B cell (primary cell): ENCODE data around the gene NTRK3. TPM values are rescaled to one million over a fixed set of nuclear protein-coding genes. Genes with fewer than 3 reads are reported as not detected.

Experiments used
- ATAC-seq: fragments of 200-7000 bp; cut with Tn5 transposase; one replicate; pipeline ENCODE4 v1.10.0; 2021; ENCODE audit warnings: low read depth, mild to moderate bottlenecking, moderate number of reproducible peaks, moderate library complexity
- CTCF ChIA-PET: fragments of 350-600 bp; sonication (Branson Sonifier 250); formaldehyde crosslinking; loops from one replicate; lab custom pipeline; 2021; ENCODE audit warnings: antibody characterized with exemption, inconsistent platforms; lab: Charles Lee
- POLR2A ChIA-PET: fragments of 350-600 bp; sonication (Branson Sonifier 250); formaldehyde crosslinking; loops from one replicate; lab custom pipeline; 2021; ENCODE audit warnings: antibody characterized with exemption; lab: Charles Lee
- DNase-seq: peaks from one replicate; pipeline ENCODE4 v3.0.0; 2013
- H2AFZ ChIP-seq: 2 replicates; pipeline ENCODE4 v1.6.1; 2012; ENCODE audit warnings: mild to moderate bottlenecking, low read depth, low read length; ENCODE audit not compliant: insufficient read depth, poor library complexity, severe bottlenecking
- H3K27ac ChIP-seq, 2 donors: 1 replicate in 1 of 2; 2 replicates in 1 of 2; pipeline ENCODE4 v1.5.1; 2012 to 2013; ENCODE audit warnings: low read length in 2 of 2, mild to moderate bottlenecking in 2 of 2, moderate library complexity in 1 of 2
- H3K27me3 ChIP-seq, 4 experiments: fragments of 200-600 bp in 1 of 4; sonication (generic) in 1 of 4; replicated peaks in 1 of 4; 1 replicate in 2 of 4; 2 replicates in 2 of 4; pipeline versions ENCODE4 v1.6.1 to v1.7.0; 2013 to 2016; ENCODE audit warnings: low read length in 3 of 4, mild to moderate bottlenecking in 2 of 4, mixed read lengths in 1 of 4, moderate library complexity in 1 of 4; ENCODE audit not compliant: insufficient read depth in 4 of 4, control insufficient read depth in 3 of 4; ENCODE audit errors: control extremely low read depth in 1 of 4
- H3K36me3 ChIP-seq, 2 experiments: replicated peaks in 1 of 2; 1 replicate in 1 of 2; 2 replicates in 1 of 2; pipeline versions ENCODE4 v1.6.1 to v1.7.1; 2013; ENCODE audit warnings: low read length in 1 of 2; ENCODE audit not compliant: insufficient read depth in 2 of 2, control insufficient read depth in 1 of 2; ENCODE audit errors: control extremely low read depth in 1 of 2, extremely low read depth in 1 of 2
- H3K4me1 ChIP-seq, 2 donors: fragments of 200-600 bp in 1 of 2; sonication (generic) in 1 of 2; 1 replicate in 1 of 2; 2 replicates in 1 of 2; pipeline versions ENCODE4 v1.5.1 to v1.6.1; 2013 to 2017; ENCODE audit warnings: low read length in 2 of 2; ENCODE audit not compliant: control insufficient read depth in 2 of 2, insufficient read depth in 2 of 2
- H3K4me2 ChIP-seq: replicated peaks from 2 replicates; pipeline ENCODE3; 2012; ENCODE audit warnings: mild to moderate bottlenecking, low read depth, low read length; ENCODE audit not compliant: poor library complexity, severe bottlenecking
- H3K4me3 ChIP-seq, 5 experiments: fragments of 200-600 bp in 1 of 5; sonication (generic) in 1 of 5; 1 replicate in 3 of 5; 2 replicates in 2 of 5; pipeline versions ENCODE4 v1.5.1 to v1.7.0; 2011 to 2016; ENCODE audit warnings: low read length in 4 of 5, mild to moderate bottlenecking in 4 of 5, low read depth in 2 of 5, control low read depth in 1 of 5, moderate library complexity in 1 of 5; ENCODE audit not compliant: insufficient read depth in 1 of 5; ENCODE audit errors: control extremely low read depth in 1 of 5, extremely low read depth in 1 of 5
- H3K79me2 ChIP-seq: fragments of 200-600 bp; sonication (generic); one replicate; pipeline ENCODE4 v1.6.0; 2016; ENCODE audit warnings: low read length; ENCODE audit not compliant: control insufficient read depth, insufficient read depth
- H3K9ac ChIP-seq: fragments of 200-600 bp; sonication (generic); 2 replicates; pipeline ENCODE4 v1.6.1; 2017; ENCODE audit warnings: mild to moderate bottlenecking, low read length, moderate library complexity
- H3K9me3 ChIP-seq, 3 donors: one replicate each; pipeline versions ENCODE4 v1.6.1 to v1.7.1; 2013; ENCODE audit warnings: low read length in 2 of 3; ENCODE audit not compliant: control insufficient read depth in 2 of 3, insufficient read depth in 1 of 3; ENCODE audit errors: control extremely low read depth in 1 of 3
- H4K20me1 ChIP-seq: 2 replicates; pipeline ENCODE4 v1.6.0; 2012; ENCODE audit warnings: mild to moderate bottlenecking, low read length; ENCODE audit not compliant: insufficient read depth, control insufficient read depth, poor library complexity, severe bottlenecking
- H3K27ac Mint-ChIP-seq: one replicate; pipeline ENCODE4 v1.8.0; 2021; ENCODE audit warnings: mixed read lengths
- H3K27me3 Mint-ChIP-seq: one replicate; pipeline ENCODE4 v1.8.0; 2021; ENCODE audit warnings: mixed read lengths
- H3K4me1 Mint-ChIP-seq: one replicate; pipeline ENCODE4 v1.8.0; 2021; ENCODE audit warnings: mixed read lengths
- H3K4me3 Mint-ChIP-seq: one replicate; pipeline ENCODE4 v1.8.0; 2021; ENCODE audit warnings: mixed read lengths
- H3K9me3 Mint-ChIP-seq: one replicate; pipeline ENCODE4 v1.8.0; 2022; ENCODE audit warnings: mixed read lengths; ENCODE audit not compliant: insufficient read depth
- EZH2 ChIP-seq: IDR thresholded peaks from 2 replicates; pipeline ENCODE4 v1.6.1; 2012; ENCODE audit warnings: borderline replicate concordance, low read depth, mild to moderate bottlenecking, moderate library complexity, low read length; ENCODE audit not compliant: insufficient read depth, poor library complexity, severe bottlenecking
- WGBS: methylation state at CpG from one replicate; pipeline ENCODE4 v1.1.5; 2013; ENCODE audit warnings: missing lambda C conversion rate; ENCODE audit not compliant: insufficient coverage; 5-methylcytosine and 5-hydroxymethylcytosine counted together
- intact Hi-C: fragments of 100-400 bp; cut with micrococcal nuclease; formaldehyde crosslinking; loops from one replicate; pipeline ENCODE4 v1.10.0; 2022
- polyA plus RNA-seq: library from polyadenylated mRNA; depleted of rRNA; stranded (reverse); fragments of >200 nt; gene quantifications from 2 replicates; pipeline ENCODE4 v1.2.3, GENCODE V29; 2012
- total RNA-seq, 2 donors: library from RNA; stranded (reverse); fragments of 120-200 nt in 1 of 2; gene quantifications; 1 replicate in 1 of 2; 2 replicates in 1 of 2; pipeline versions ENCODE4 v1.2.3 to v1.2.4, GENCODE V29; 2013 to 2022
- TF ChIP-seq, protein P1 (sequence below): fragments of 200-600 bp; IDR thresholded peaks from one replicate; pipeline ENCODE4 v1.8.0; 2022; ENCODE audit warnings: antibody characterized with exemption, mild to moderate bottlenecking

NTRK3 gene
- total and polyA plus RNA-seq, 2 donors (not counting 1 experiment from before 2014, with no cell fraction given): not detected

DNA sequence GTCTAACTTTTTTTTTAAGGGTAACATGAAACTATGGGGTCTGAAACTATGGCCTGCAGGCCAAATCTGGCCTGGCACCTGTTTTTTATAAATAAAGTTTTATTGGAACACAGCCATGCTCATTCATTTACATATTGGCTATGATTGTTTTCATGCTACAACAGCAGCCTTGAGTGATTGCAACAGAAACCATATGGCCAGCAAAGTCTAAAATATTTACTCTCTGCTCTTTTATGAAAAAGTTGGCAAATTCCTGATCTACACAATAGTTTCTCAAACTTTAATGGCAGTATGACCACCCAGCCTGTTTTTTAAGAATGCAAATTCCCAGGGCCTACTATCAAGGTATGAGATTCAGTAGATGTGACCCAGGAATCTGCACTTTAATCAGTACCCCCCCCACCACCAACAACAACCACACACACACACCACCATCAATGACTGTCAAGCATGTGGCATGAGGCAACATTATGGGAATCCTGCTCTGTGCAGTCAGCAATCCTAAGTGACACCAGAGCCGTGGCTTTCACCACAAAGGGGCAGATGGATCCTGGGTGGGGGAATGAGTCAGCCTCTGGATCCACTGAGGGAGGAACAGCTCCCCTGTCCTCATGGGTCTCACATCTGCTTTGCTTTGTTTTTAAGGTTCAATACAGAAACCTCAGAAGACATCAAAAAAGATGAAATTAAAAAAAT is 142.8 kb downstream of the NTRK3 start:
- WGBS: 50% methylated on average over 1 of the region's 1 CpG
- ATAC-seq: no peak
- H3K4me1 ChIP-seq: no peaks in the 10 kb centered on the region
- no peak overlapping the region for H3K27ac Mint-ChIP-seq
- no peaks in the 10 kb centered on the region for H3K36me3 ChIP-seq
- no peak overlapping the region for H3K4me3 Mint-ChIP-seq
- POLR2A ChIA-PET: no interaction called here
- H3K79me2 ChIP-seq: no peaks in the 10 kb centered on the region
- no peak overlapping the region for H3K4me3 ChIP-seq
- H3K9me3 Mint-ChIP-seq: no peaks in the 10 kb centered on the region
- H4K20me1 ChIP-seq: no peaks in the 10 kb centered on the region
- TF ChIP-seq EZH2: no peak
- TF ChIP-seq, protein P1, sequence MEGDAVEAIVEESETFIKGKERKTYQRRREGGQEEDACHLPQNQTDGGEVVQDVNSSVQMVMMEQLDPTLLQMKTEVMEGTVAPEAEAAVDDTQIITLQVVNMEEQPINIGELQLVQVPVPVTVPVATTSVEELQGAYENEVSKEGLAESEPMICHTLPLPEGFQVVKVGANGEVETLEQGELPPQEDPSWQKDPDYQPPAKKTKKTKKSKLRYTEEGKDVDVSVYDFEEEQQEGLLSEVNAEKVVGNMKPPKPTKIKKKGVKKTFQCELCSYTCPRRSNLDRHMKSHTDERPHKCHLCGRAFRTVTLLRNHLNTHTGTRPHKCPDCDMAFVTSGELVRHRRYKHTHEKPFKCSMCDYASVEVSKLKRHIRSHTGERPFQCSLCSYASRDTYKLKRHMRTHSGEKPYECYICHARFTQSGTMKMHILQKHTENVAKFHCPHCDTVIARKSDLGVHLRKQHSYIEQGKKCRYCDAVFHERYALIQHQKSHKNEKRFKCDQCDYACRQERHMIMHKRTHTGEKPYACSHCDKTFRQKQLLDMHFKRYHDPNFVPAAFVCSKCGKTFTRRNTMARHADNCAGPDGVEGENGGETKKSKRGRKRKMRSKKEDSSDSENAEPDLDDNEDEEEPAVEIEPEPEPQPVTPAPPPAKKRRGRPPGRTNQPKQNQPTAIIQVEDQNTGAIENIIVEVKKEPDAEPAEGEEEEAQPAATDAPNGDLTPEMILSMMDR: no peak
- intact Hi-C loops: no loop called here
- H2AFZ ChIP-seq: no peak overlapping the region
- no peaks in the 10 kb centered on the region for H3K27me3 ChIP-seq
- CTCF ChIA-PET: no interaction called here
- peaks cover 4% of the 10 kb centered on the region for H3K27me3 Mint-ChIP-seq
- peaks cover 0 to 9% (median 0%) of the 10 kb centered on the region in 3 donors for H3K9me3 ChIP-seq
- H3K27ac ChIP-seq: no peak overlapping the region
- no peak for DNase-seq
- no peak overlapping the region for H3K9ac ChIP-seq
- H3K4me2 ChIP-seq: no peak overlapping the region
- H3K4me1 Mint-ChIP-seq: no peaks in the 10 kb centered on the region

DNA sequence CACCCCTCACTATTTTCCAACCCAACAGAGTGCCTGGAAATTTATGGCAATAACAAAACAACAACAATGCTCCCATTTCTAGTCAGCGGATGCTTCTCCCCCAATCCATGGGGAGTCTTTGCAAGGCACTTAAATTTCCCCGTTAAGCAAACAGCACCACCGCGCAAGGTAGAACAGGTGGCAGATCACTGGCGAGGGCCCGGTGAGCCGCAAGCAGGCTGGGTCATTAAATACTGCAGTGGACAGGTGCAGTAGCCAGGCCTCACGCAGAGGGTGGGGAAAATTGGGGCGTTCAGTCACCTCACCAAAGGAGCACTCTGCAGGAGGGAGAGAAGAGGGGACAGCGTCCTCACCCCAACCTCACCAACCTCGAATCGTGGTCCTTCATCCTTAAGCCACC is 147.5 kb downstream of the NTRK3 start:
- peaks cover 0 to 9% (median 0%) of the 10 kb centered on the region in 3 donors for H3K9me3 ChIP-seq
- no peak overlapping the region for H3K9ac ChIP-seq
- ChIA-PET CTCF (no interaction called here), POLR2A (no interaction called here)
- H3K27me3 ChIP-seq: no peaks in the 10 kb centered on the region
- no peaks in the 10 kb centered on the region for H3K36me3 ChIP-seq
- Mint-ChIP-seq H3K27ac (no peak overlapping the region), H3K9me3 (no peaks in the 10 kb centered on the region), H3K4me1 (no peaks in the 10 kb centered on the region), H3K4me3 (no peak overlapping the region), H3K27me3 (no peaks in the 10 kb centered on the region)
- DNase-seq (no peak), ATAC-seq (no peak)
- no peak overlapping the region for H3K4me3 ChIP-seq
- no peaks in the 10 kb centered on the region for H3K79me2 ChIP-seq
- no peak overlapping the region for H2AFZ ChIP-seq
- 91% methylated on average over 9 of the region's 12 CpGs for WGBS
- no peaks in the 10 kb centered on the region for H4K20me1 ChIP-seq
- H3K4me2 ChIP-seq: no peak overlapping the region
- no peak overlapping the region for H3K27ac ChIP-seq
- intact Hi-C loops: no loop called here
- H3K4me1 ChIP-seq: no peaks in the 10 kb centered on the region
- TF ChIP-seq, protein P1: no peak
- no peak for TF ChIP-seq EZH2
